BLaER1 treated with 17β-estradiol and CSF1 and Interleukin-3, amounts not matched to agents 10 nM and 100 nM (cell line): ENCODE data around the gene ERC2.
"Not testable (repeated sequence)": the region's sequence is repeated elsewhere in the genome, so short reads cannot be mapped to it uniquely, and the experiment has no call there.

ENCODE experiments used
- H3K27ac ChIP-seq, 11 experiments: shearing (Covaris generic); formaldehyde crosslinking; 2 replicates each; pipeline ENCODE4 v1.8.1; 2022
- H3K27me3 ChIP-seq, 11 experiments: shearing (Covaris generic); formaldehyde crosslinking; 2 replicates each; pipeline ENCODE4 v1.8.1; 2022
- H3K36me3 ChIP-seq, 11 experiments: shearing (Covaris generic); formaldehyde crosslinking; 2 replicates each; pipeline ENCODE4 v1.8.1; 2022
- H3K4me1 ChIP-seq, 10 experiments: shearing (Covaris generic); formaldehyde crosslinking; 2 replicates each; pipeline ENCODE4 v1.8.1; 2022
- H3K4me2 ChIP-seq, 11 experiments: shearing (Covaris generic); formaldehyde crosslinking; 2 replicates each; pipeline ENCODE4 v1.8.1; 2022
- H3K4me3 ChIP-seq, 10 experiments: shearing (Covaris generic); formaldehyde crosslinking; 2 replicates each; pipeline ENCODE4 v1.8.1; 2022
- H3K9ac ChIP-seq, 11 experiments: shearing (Covaris generic); formaldehyde crosslinking; 2 replicates each; pipeline ENCODE4 v1.8.1; 2022
- H3K9me3 ChIP-seq, 11 experiments: shearing (Covaris generic); formaldehyde crosslinking; replicated peaks in 1 of 11; 2 replicates each; pipeline ENCODE4 v1.8.1; 2022
- H4K20me1 ChIP-seq, 11 experiments: shearing (Covaris generic); formaldehyde crosslinking; 2 replicates each; pipeline ENCODE4 v1.8.1; 2022
- Cebpa-rat ChIP-seq, 11 experiments: shearing (Covaris generic); IDR thresholded peaks; 2 replicates each; pipeline ENCODE4 v1.8.1; 2022

ERC2 gene

GRCh38 chr3:56468184-56469106 is at the start of gene ERC2:
Gene ERC2, minus strand, starts transcription at chr3:56468467.
- no peak within 1 kb of the TSS for H3K27ac ChIP-seq
- no peaks in the 10 kb centered on the region for H3K4me1 ChIP-seq
- no peaks in the 10 kb centered on the region for H4K20me1 ChIP-seq
- H3K9ac ChIP-seq, result no peak within 1 kb of the TSS
- TF ChIP-seq Cebpa-rat (IDR thresholded peaks at IDR 0.05), result no peak
- peaks cover 0 to 18% (median 12%) of the 10 kb centered on the region in 11 experiments; a peak in 15 of 22 replicates for H3K9me3 ChIP-seq
- H3K4me2 ChIP-seq, result no peak within 1 kb of the TSS
- H3K27me3 ChIP-seq, result no peaks in the 10 kb centered on the region
- H3K36me3 ChIP-seq, result no peaks in the 10 kb centered on the region
- no peak within 1 kb of the TSS for H3K4me3 ChIP-seq

DNA sequence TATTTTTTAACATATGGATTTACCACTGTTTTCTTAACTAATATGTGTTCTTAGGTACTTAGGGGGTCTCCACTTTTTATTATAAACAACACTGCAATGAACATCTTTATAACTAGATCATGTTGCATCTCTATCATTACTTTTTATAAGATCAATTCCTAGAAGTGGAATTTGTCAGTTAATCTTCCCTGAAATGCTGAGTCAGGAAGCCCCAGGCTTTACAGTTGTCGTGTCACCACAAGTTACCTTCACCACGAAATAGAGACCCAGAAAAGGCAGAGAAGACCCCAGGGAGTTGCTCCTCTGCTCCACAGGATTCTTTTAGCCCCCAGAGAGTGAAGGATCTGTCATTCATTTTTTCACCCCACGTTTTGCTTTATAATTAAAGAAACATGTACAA is 34.5 kb upstream of the ERC2 start:
- no peaks in the 10 kb centered on the region for H3K36me3 ChIP-seq
- H3K4me1 ChIP-seq, result no peaks in the 10 kb centered on the region
- H3K27me3 ChIP-seq, result no peaks in the 10 kb centered on the region
- no peaks in the 10 kb centered on the region for H3K9me3 ChIP-seq
- H4K20me1 ChIP-seq, result no peaks in the 10 kb centered on the region
- H3K9ac ChIP-seq, result no peak overlapping the region
- no peak overlapping the region for H3K4me3 ChIP-seq
- no peak for TF ChIP-seq Cebpa-rat (IDR thresholded peaks at IDR 0.05)
- no peak overlapping the region for H3K4me2 ChIP-seq
- no peak overlapping the region for H3K27ac ChIP-seq

DNA sequence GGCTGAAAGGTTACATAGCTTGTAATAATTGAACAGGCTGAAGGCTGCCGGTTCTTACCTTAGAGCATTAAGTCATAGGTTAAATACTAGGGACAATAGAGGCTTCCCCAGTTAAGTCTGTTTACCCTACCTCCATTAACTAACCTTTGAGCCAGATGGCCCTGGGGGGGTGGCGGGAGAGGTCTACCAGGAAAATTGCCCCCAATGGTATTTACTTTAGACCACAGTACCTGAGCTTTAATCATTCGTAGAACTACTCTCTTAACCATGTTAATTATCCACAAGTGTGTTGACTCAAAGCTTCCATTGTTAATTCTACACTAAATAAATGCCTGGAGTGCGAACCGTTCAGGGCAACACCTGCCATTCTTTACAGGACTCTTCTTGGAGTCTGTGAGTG is 28.1 kb upstream of the ERC2 start:
- H3K36me3 ChIP-seq, result not testable (repeated sequence)

GRCh38 chr3:56494679-56495322 is 26.5 kb upstream of the ERC2 start:
- Histone ChIP-seq H3K27me3 (no peaks in the 10 kb centered on the region), H3K9ac (no peak overlapping the region), H3K9me3 (no peaks in the 10 kb centered on the region), H3K4me2 (no peak overlapping the region), H3K27ac (no peak overlapping the region), H3K4me3 (no peak overlapping the region), H4K20me1 (no peaks in the 10 kb centered on the region), H3K4me1 (no peaks in the 10 kb centered on the region), H3K36me3 (no peaks in the 10 kb centered on the region)
- TF ChIP-seq Cebpa-rat (IDR thresholded peaks at IDR 0.05), result peak in 9 of 11 experiments; percentile 22 to 94 (median 78); a peak in 14 of 22 replicates

More for the DNA sequence above, 28.1 kb upstream of the ERC2 start:
- H3K27me3 ChIP-seq, H3K9ac ChIP-seq, H3K27ac ChIP-seq, H3K4me3 ChIP-seq, H3K4me1 ChIP-seq, H4K20me1 ChIP-seq, H3K4me2 ChIP-seq, H3K9me3 ChIP-seq: not testable (repeated sequence)

DNA sequence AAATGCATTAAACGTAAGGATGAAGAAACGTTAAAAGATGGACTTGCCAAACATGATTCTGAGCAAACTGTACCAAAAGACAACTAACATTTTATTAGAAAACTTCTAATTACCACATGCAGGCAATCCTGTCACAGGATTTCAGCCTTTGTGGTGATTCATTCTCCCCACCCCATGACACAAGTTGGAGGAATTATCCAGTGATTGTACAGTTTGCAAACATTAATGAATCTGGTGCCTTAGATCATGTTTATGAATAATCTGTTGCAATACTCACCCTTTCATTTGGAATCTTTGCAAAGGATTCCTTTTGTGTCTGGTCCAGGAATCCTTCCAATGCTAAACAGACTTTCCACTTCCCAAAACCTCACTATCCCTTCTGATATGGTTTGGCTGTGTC is 23.3 kb upstream of the ERC2 start:
- H3K9ac ChIP-seq, result no peak overlapping the region
- H3K4me2 ChIP-seq, result no peak overlapping the region
- no peak overlapping the region for H3K4me3 ChIP-seq
- no peaks in the 10 kb centered on the region for H4K20me1 ChIP-seq
- H3K27me3 ChIP-seq, result no peaks in the 10 kb centered on the region
- H3K4me1 ChIP-seq, result no peaks in the 10 kb centered on the region
- TF ChIP-seq Cebpa-rat (IDR thresholded peaks at IDR 0.05), result no peak
- H3K9me3 ChIP-seq, result no peaks in the 10 kb centered on the region
- H3K36me3 ChIP-seq, result no peaks in the 10 kb centered on the region
- H3K27ac ChIP-seq, result no peak overlapping the region

DNA sequence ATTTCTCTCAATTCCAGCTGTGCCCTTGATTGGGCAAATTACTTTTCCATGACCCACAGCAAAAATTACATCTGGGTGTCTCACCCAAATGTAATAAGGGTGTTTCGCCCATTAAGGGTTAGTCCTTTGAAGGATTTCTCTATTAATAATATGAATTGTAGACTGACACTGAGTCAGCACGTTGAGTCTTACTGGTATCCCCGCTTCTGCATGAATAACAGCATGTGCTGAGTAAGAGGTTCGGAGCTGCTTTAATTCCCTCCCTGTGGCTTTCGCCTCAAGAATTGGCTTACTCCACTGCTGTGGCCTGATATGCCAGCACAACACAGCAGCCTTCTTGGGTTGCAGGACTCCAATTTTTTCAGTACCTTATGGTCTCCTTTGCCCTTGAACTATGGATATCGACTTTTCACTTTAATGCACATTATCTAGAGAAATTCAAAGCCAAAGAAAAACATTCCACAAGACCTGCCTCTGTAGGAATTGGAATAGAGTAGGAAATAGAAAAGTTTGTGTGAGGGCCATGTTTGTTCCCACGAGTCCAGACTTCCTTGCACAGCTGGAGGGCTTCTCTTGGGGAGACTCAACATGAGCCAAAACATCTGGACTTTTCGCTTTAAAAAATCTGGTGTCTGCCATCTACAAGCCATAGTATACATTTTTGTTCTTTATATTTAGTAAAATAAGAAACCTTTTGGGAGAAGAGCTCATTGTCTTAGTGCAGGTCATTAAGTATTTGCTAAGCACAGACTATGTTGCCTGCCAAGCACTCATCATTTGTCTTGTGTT is 20.7 kb upstream of the ERC2 start:
- Histone ChIP-seq H3K4me1 (no peaks in the 10 kb centered on the region), H3K27me3 (no peaks in the 10 kb centered on the region), H3K4me2 (no peak overlapping the region), H3K27ac (no peak overlapping the region), H3K4me3 (no peak overlapping the region), H3K9me3 (no peaks in the 10 kb centered on the region), H4K20me1 (no peaks in the 10 kb centered on the region), H3K36me3 (no peaks in the 10 kb centered on the region), H3K9ac (no peak overlapping the region)
- no peak for TF ChIP-seq Cebpa-rat (IDR thresholded peaks at IDR 0.05)

- Histone ChIP-seq H3K36me3 (no peaks in the 10 kb centered on the region), H3K9ac (no peak overlapping the region), H4K20me1 (no peaks in the 10 kb centered on the region), H3K27me3 (no peaks in the 10 kb centered on the region), H3K4me2 (no peak overlapping the region), H3K4me1 (no peaks in the 10 kb centered on the region), H3K4me3 (no peak overlapping the region), H3K9me3 (no peaks in the 10 kb centered on the region), H3K27ac (no peak overlapping the region)
- TF ChIP-seq Cebpa-rat (IDR thresholded peaks at IDR 0.05), result no peak
Observed at GRCh38 chr3:56484525-56485032, 16.3 kb upstream of the ERC2 start.

- TF ChIP-seq Cebpa-rat (IDR thresholded peaks at IDR 0.05), result no peak
Observed at GRCh38 chr3:56484122-56484521, 15.9 kb upstream of the ERC2 start.

DNA sequence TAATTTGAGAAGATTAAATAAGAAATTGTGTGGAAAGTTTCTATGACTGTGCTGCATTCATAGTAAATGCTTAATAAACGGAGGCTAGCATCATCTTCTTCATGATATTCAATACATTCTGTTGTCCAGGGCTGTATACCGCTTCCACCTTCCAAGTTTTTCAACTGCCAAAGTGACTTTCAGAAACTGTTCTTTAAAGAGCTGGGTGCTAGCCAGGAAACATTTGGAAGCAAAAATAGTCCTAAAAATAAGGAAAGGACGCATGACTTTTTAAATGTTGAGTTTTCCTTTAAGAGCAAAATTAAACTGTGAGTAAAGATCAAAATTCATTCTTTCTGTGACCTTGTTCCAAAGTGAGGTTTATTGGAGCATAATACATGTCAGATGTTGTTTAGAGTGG is 9.4 kb upstream of the ERC2 start:
- H3K36me3 ChIP-seq, result no peaks in the 10 kb centered on the region
- H3K27me3 ChIP-seq, result no peaks in the 10 kb centered on the region
- H3K4me3 ChIP-seq, result no peak overlapping the region
- H3K4me1 ChIP-seq, result no peaks in the 10 kb centered on the region; a peak in 1 of 20 replicates
- no peaks in the 10 kb centered on the region for H4K20me1 ChIP-seq
- TF ChIP-seq Cebpa-rat (IDR thresholded peaks at IDR 0.05), result no peak
- no peak overlapping the region for H3K9ac ChIP-seq
- H3K27ac ChIP-seq, result no peak overlapping the region
- no peaks in the 10 kb centered on the region for H3K9me3 ChIP-seq
- H3K4me2 ChIP-seq, result no peak overlapping the region

More at GRCh38 chr3:56484122-56484521, 15.9 kb upstream of the ERC2 start:
- Histone ChIP-seq H3K4me3 (no peak overlapping the region), H3K27me3 (no peaks in the 10 kb centered on the region), H3K4me2 (no peak overlapping the region), H3K9ac (no peak overlapping the region), H3K27ac (no peak overlapping the region), H3K36me3 (no peaks in the 10 kb centered on the region), H4K20me1 (no peaks in the 10 kb centered on the region), H3K4me1 (no peaks in the 10 kb centered on the region), H3K9me3 (no peaks in the 10 kb centered on the region)
